Measurements from ENCODE around the gene IFNL4. TPM values are rescaled to one million over a fixed set of nuclear protein-coding genes. Genes with fewer than 3 reads are reported as not detected.
"Not testable (repeated sequence)": the region's sequence is repeated elsewhere in the genome, so short reads cannot be mapped to it uniquely, and the experiment has no call there.

IFNL4 gene
- total and polyA plus RNA-seq, 9 donors: 0.04 to 0.16 TPM; not detected in 7

DNA sequence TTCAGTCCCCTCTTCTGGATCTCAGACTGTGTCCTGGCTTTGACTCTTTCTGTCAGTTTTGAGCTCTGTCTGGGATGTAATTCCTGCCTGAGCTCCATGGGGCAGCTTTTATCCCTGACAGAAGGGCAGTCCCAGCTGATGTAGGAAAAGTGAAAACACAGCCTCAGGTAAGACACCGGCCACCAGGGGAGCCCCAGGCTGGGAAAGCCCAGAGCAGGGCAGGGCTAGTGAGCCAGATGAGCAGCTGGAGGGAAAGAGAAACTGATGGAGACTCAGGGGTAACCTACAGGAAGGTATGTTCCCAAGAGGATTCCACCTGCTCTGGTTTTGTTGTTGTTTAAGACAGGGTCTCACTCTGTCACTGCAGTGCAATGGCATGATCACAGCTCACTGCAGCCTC is 3.5 kb downstream of the IFNL4 start:
- H3K9me3 ChIP-seq (replicated peaks; ENCODE audit: control insufficient read depth, low read depth, low read length); H3K36me3 ChIP-seq (ENCODE audit: control insufficient read depth, insufficient read depth, low read length); H3K4me3 ChIP-seq (ENCODE audit: low read length); H3K4me1 ChIP-seq (ENCODE audit: control insufficient read depth, insufficient read depth, low read length); DNase-seq; H3K27ac ChIP-seq (ENCODE audit: low read length): not testable (repeated sequence)
- no CpG with 5 or more reads among the region's 1 CpG for WGBS (ENCODE audit: insufficient coverage)
- peaks cover 36% of the 10 kb centered on the region for H3K27me3 ChIP-seq (ENCODE audit: control insufficient read depth, insufficient read depth, low read length)

GRCh38 chr19:39244410-39245100 is 4.1 kb downstream of the IFNL4 start, which contains the start of gene IFNL3:
IFNL3 (minus strand) TSS chr19:39245006; CDS start chr19:39244967, 39 bp downstream.
- 60% methylated on average over 3 of the region's 12 CpGs for WGBS (ENCODE audit: insufficient coverage)
- H3K27ac ChIP-seq (ENCODE audit: low read length): not testable (repeated sequence)
- H3K27me3 ChIP-seq (ENCODE audit: control insufficient read depth, insufficient read depth, low read length): peaks cover 30% of the 10 kb centered on the region

GRCh38 chr19:39243741-39244140 is 4.9 kb downstream of the IFNL4 start:
- H3K4me1 ChIP-seq (ENCODE audit: control insufficient read depth, insufficient read depth, low read length); H3K27ac ChIP-seq (ENCODE audit: low read length); H3K9me3 ChIP-seq (replicated peaks; ENCODE audit: control insufficient read depth, low read depth, low read length); H3K36me3 ChIP-seq (ENCODE audit: control insufficient read depth, insufficient read depth, low read length); H3K4me3 ChIP-seq (ENCODE audit: low read length); DNase-seq: not testable (repeated sequence)
- H3K27me3 ChIP-seq (ENCODE audit: control insufficient read depth, insufficient read depth, low read length): peaks cover 22% of the 10 kb centered on the region
- WGBS (ENCODE audit: insufficient coverage): 77% methylated on average over 8 of the region's 13 CpGs

More at GRCh38 chr19:39244410-39245100, 4.1 kb downstream of the IFNL4 start, which contains the start of gene IFNL3:
- H3K4me3 ChIP-seq (ENCODE audit: low read length); H3K9me3 ChIP-seq (replicated peaks; ENCODE audit: control insufficient read depth, low read depth, low read length); DNase-seq; H3K4me1 ChIP-seq (ENCODE audit: control insufficient read depth, insufficient read depth, low read length); H3K36me3 ChIP-seq (ENCODE audit: control insufficient read depth, insufficient read depth, low read length): not testable (repeated sequence)

DNA sequence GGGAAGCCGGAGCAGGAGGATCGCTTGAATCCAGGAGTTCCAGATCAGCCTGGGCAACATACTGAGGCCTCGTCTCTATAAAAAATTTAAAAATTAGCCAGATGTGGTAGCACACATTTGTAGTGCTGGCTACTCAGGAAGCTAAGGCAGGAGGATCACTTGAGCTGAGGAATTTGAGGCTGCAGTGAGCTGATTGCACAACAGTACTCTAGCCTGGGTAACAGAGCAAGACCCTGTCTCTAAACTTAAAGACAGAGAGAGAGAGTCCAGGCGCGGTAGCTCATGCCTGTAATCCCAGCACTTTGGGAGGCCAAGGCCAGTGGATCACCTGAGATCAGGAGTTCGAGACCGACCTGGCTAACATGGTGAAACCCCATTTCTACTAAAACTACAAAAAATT is 8.2 kb downstream of the IFNL4 start:
- Histone ChIP-seq H3K9me3 (replicated peaks; ENCODE audit: control insufficient read depth, low read depth, low read length) (no peaks in the 10 kb centered on the region), H3K4me1 (ENCODE audit: control insufficient read depth, insufficient read depth, low read length) (no peaks in the 10 kb centered on the region), H3K27ac (ENCODE audit: low read length) (no peak overlapping the region), H3K27me3 (ENCODE audit: control insufficient read depth, insufficient read depth, low read length) (peaks cover 3% of the 10 kb centered on the region), H3K36me3 (ENCODE audit: control insufficient read depth, insufficient read depth, low read length) (no peaks in the 10 kb centered on the region), H3K4me3 (ENCODE audit: low read length) (no peak overlapping the region)
- DNase-seq: no peak
- 86% methylated on average over 4 of the region's 7 CpGs for WGBS (ENCODE audit: insufficient coverage)

GRCh38 chr19:39238944-39239343 is 9.7 kb downstream of the IFNL4 start:
- Histone ChIP-seq H3K9me3 (replicated peaks; ENCODE audit: control insufficient read depth, low read depth, low read length) (no peaks in the 10 kb centered on the region), H3K4me3 (ENCODE audit: low read length) (no peak overlapping the region), H3K36me3 (ENCODE audit: control insufficient read depth, insufficient read depth, low read length) (no peaks in the 10 kb centered on the region), H3K27me3 (ENCODE audit: control insufficient read depth, insufficient read depth, low read length) (peaks cover 3% of the 10 kb centered on the region), H3K27ac (ENCODE audit: low read length) (no peak overlapping the region), H3K4me1 (ENCODE audit: control insufficient read depth, insufficient read depth, low read length) (no peaks in the 10 kb centered on the region)
- DNase-seq: no peak
- WGBS (ENCODE audit: insufficient coverage): 90% methylated on average over 4 of the region's 6 CpGs

DNA sequence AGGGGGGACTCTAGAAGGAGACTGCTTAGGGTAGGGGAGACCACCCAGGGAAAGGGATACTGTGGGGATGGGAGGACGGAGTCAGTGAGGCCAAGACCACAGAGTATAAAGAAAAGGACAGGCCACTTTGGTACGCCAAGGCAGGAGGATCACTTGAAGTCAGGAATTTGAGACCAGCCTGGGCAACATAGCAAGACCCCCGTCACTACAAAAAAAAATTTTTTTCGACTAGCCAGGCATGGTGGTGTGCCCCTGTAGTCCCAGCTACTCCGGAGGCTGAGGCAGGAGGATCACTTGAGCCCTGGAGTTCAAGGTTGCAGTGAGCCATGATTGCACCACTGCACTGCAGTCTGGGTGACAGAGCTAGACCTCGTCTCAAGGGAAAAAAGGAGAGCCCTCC is 10.4 kb downstream of the IFNL4 start:
- WGBS (ENCODE audit: insufficient coverage): 80% methylated on average over 4 of the region's 6 CpGs

GRCh38 chr19:39237200-39238184 is 11.2 kb downstream of the IFNL4 start:
- 28% methylated on average over 19 of the region's 22 CpGs for WGBS (ENCODE audit: insufficient coverage)
- Histone ChIP-seq H3K4me3 (ENCODE audit: low read length) (no peak overlapping the region), H3K36me3 (ENCODE audit: control insufficient read depth, insufficient read depth, low read length) (no peaks in the 10 kb centered on the region), H3K27ac (ENCODE audit: low read length) (no peak overlapping the region), H3K9me3 (replicated peaks; ENCODE audit: control insufficient read depth, low read depth, low read length) (no peaks in the 10 kb centered on the region), H3K4me1 (ENCODE audit: control insufficient read depth, insufficient read depth, low read length) (no peaks in the 10 kb centered on the region), H3K27me3 (ENCODE audit: control insufficient read depth, insufficient read depth, low read length) (peaks cover 3% of the 10 kb centered on the region)
- DNase-seq: no peak

More for the DNA sequence above, 10.4 kb downstream of the IFNL4 start:
- no peak for DNase-seq
- peaks cover 3% of the 10 kb centered on the region for H3K27me3 ChIP-seq (ENCODE audit: control insufficient read depth, insufficient read depth, low read length)
- no peaks in the 10 kb centered on the region for H3K4me1 ChIP-seq (ENCODE audit: control insufficient read depth, insufficient read depth, low read length)
- H3K36me3 ChIP-seq (ENCODE audit: control insufficient read depth, insufficient read depth, low read length): no peaks in the 10 kb centered on the region
- H3K4me3 ChIP-seq (ENCODE audit: low read length): no peak overlapping the region
- no peak overlapping the region for H3K27ac ChIP-seq (ENCODE audit: low read length)
- no peaks in the 10 kb centered on the region for H3K9me3 ChIP-seq (replicated peaks; ENCODE audit: control insufficient read depth, low read depth, low read length)

- DNase-seq: no peak
- no peaks in the 10 kb centered on the region for H3K4me1 ChIP-seq (ENCODE audit: control insufficient read depth, insufficient read depth, low read length)
- H3K9me3 ChIP-seq (replicated peaks; ENCODE audit: control insufficient read depth, low read depth, low read length): no peaks in the 10 kb centered on the region
- 75% methylated on average over 7 of the region's 12 CpGs for WGBS (ENCODE audit: insufficient coverage)
- H3K27me3 ChIP-seq (ENCODE audit: control insufficient read depth, insufficient read depth, low read length): peaks cover 3% of the 10 kb centered on the region
- no peaks in the 10 kb centered on the region for H3K36me3 ChIP-seq (ENCODE audit: control insufficient read depth, insufficient read depth, low read length)
- no peak overlapping the region for H3K4me3 ChIP-seq (ENCODE audit: low read length)
- no peak overlapping the region for H3K27ac ChIP-seq (ENCODE audit: low read length)
Measured at GRCh38 chr19:39236527-39236926, 12.1 kb downstream of the IFNL4 start.

DNA sequence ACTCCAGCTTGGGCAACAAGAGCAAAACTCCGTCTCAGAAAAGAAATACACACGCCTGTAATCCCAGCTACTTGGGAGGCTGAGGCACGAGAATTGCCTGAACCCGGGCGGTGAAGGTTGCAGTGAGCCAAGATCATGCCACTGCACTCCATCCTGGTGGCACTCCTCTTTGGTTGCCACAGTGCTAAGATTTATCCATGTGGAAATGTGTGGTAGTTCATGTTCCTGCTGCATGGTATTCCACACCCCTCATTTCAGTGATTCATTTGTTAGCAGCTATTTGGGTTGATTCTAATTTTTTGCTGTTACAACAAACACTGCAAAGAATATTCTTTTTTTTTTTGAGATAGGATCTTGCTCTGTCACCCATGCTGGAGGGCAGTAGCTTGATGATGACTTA is 15.9 kb downstream of the IFNL4 start:
- DNase-seq: no peak
- Histone ChIP-seq H3K27me3 (ENCODE audit: control insufficient read depth, insufficient read depth, low read length) (peaks cover 3% of the 10 kb centered on the region), H3K9me3 (replicated peaks; ENCODE audit: control insufficient read depth, low read depth, low read length) (no peaks in the 10 kb centered on the region), H3K36me3 (ENCODE audit: control insufficient read depth, insufficient read depth, low read length) (no peaks in the 10 kb centered on the region), H3K4me3 (ENCODE audit: low read length) (no peak overlapping the region), H3K4me1 (ENCODE audit: control insufficient read depth, insufficient read depth, low read length) (no peaks in the 10 kb centered on the region), H3K27ac (ENCODE audit: low read length) (no peak overlapping the region)
- 87% methylated on average over 3 of the region's 5 CpGs for WGBS (ENCODE audit: insufficient coverage)

DNA sequence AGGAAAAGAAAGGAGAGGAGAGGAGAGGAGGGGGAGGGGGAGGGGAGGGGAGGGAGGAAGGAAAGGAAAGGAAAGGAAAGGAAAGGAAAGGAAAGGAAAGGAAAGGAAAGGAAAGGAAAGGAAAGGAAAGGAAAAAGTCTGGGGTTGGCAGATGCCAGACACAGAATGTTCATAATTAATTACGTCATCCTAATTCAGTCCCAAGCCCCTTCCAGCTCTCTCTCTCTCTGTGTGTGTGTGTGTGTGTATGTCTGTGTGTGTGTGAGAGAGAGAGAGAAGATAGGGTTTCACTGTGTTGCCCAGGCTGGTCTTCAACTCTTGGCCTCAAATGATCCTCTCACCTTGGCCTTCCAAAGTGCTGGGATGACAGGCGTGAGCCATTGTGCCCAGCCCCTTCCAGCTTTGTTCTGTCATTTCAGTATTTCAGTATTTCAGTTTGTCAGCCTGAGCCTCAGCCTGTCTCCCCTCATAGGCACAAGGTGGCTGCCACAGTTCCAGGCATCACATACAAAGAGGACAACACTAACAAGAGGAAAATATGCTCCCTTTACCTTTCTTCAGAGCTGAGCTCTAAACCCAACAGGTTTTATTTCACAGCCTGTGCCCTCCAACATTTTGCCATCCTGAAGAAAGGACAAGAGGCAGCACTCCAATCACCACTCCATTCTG is 18.4 kb downstream of the IFNL4 start:
- H3K9me3 ChIP-seq (replicated peaks; ENCODE audit: control insufficient read depth, low read depth, low read length): no peaks in the 10 kb centered on the region
- no peak overlapping the region for H3K4me3 ChIP-seq (ENCODE audit: low read length)
- H3K36me3 ChIP-seq (ENCODE audit: control insufficient read depth, insufficient read depth, low read length): no peaks in the 10 kb centered on the region
- H3K27me3 ChIP-seq (ENCODE audit: control insufficient read depth, insufficient read depth, low read length): no peaks in the 10 kb centered on the region
- H3K4me1 ChIP-seq (ENCODE audit: control insufficient read depth, insufficient read depth, low read length): no peaks in the 10 kb centered on the region
- no peak overlapping the region for H3K27ac ChIP-seq (ENCODE audit: low read length)
- DNase-seq: no peak
- WGBS (ENCODE audit: insufficient coverage): 71% methylated on average over 1 of the region's 2 CpGs
